Coronary artery (tissue), 2 donors: ENCODE results near the gene TMEM51.

Experiments
- DNase-seq: peaks from one replicate; pipeline ENCODE4 v3.0.0-alpha.2; 2017; ENCODE audit warnings: low spot score
- H3K27ac ChIP-seq, 2 donors: fragments of 200-600 bp; sonication (generic); one replicate each; pipeline ENCODE4 v1.5.1; 2016 to 2019
- H3K4me3 ChIP-seq: fragments of 200-600 bp; sonication (generic); 2 replicates; pipeline ENCODE4 v1.5.1; 2016; ENCODE audit warnings: mild to moderate bottlenecking, moderate library complexity
- CTCF ChIP-seq: fragments of 200-600 bp; sonication (generic); IDR thresholded peaks from one replicate; pipeline ENCODE4 v1.5.1; 2019; ENCODE audit warnings: antibody characterized with exemption

The TMEM51 gene

DNA sequence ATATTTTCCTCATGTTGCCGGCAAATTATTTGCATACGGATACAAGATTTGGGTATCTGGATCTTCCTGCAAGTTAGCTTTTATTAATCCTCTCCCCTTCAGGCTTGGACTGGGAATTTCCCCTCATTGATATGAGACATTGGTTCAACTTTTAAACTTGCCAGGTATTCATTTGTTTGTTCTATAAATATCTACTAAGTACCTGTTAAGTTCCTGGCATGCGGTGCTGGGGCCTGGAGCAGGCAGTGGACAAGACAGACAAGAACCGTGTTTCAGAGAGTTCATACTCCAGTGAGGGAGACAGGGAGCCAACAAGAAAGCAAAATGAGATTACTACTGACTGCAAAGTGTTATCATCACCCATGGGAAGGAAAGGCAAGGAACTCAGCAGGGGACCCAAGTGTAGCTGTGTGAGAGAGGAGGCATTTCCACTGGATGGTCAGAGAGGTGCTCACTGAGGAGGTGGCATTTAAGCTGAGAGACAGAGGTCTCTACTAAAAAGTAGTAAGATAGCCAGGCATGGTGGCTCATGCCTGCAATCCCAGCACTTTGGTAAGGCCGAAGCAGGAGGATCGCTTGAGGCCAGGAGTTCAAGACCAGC is 54.4 kb downstream of the TMEM51 start:
- no peak overlapping the region for H3K4me3 ChIP-seq
- no peak for DNase-seq
- TF ChIP-seq CTCF, result no peak
- H3K27ac ChIP-seq, result peak overlapping the region in 1 of 2 donors; percentile 82

GRCh38 chr1:15210651-15211375 is 57.3 kb downstream of the TMEM51 start:
- peak; percentile 70 for DNase-seq
- H3K27ac ChIP-seq, result peak overlapping the region; percentile 77 to 94
- peak overlapping the region; percentile 35 for H3K4me3 ChIP-seq
- no peak for TF ChIP-seq CTCF

- Histone ChIP-seq H3K27ac (peak overlapping the region; percentile 77 to 94), H3K4me3 (no peak overlapping the region)
- TF ChIP-seq CTCF, result no peak
- DNase-seq, result no peak
Measured at GRCh38 chr1:15211424-15211823, 57.9 kb downstream of the TMEM51 start.

DNA sequence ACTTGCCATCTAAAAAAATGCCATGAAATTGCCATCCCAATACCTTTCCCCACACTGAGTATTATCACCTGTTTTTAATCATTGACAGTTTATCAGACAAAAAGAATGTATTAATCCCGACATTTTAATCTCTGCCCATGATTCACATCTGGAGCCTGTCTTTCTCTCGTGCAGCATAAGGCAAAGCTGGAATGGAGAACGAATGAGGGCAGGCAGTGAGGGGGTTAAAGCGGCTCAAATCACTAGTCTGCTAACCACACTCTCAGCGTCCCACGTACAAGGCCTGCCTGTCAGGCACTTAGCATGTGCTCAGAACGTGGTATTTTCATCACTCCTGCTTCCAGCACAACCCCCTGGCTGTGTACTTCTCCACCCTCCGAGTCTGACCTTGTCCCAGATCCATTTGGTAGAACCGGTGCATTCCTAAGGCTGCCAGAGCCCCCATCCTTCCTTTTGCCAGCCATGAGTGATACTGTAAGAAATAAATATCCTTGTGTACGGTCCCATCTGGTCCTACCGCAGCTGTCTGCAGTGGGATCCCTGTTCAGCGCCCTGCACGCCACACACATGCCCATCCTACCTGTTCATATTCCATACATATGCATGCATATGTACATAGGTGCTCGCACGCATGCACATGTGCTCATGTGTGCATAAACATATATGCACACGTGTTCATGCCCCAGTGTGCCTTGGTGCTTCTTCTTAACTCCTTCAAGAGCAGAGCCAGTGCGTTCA is 58.8 kb downstream of the TMEM51 start:
- Histone ChIP-seq H3K4me3 (no peak overlapping the region), H3K27ac (peak overlapping the region; percentile 72 to 94)
- DNase-seq, result no peak
- no peak for TF ChIP-seq CTCF

- no peak for DNase-seq
- no peak for TF ChIP-seq CTCF
- H3K4me3 ChIP-seq, result no peak overlapping the region
- H3K27ac ChIP-seq, result peak overlapping the region; percentile 72 to 94
Measured at GRCh38 chr1:15212954-15213291, 59.4 kb downstream of the TMEM51 start.

- Histone ChIP-seq H3K27ac (peak overlapping the region; percentile 72 to 94), H3K4me3 (no peak overlapping the region)
- TF ChIP-seq CTCF, result no peak
- DNase-seq, result no peak
Measured at GRCh38 chr1:15213341-15213821, 59.8 kb downstream of the TMEM51 start.
